ENCODE data around the gene CYP2A7. TPM values are rescaled to one million over a fixed set of nuclear protein-coding genes. Genes with fewer than 3 reads are reported as not detected.
"Not testable (repeated sequence)": the region's sequence is repeated elsewhere in the genome, so short reads cannot be mapped to it uniquely, and the experiment has no call there.

CYP2A7 gene
- polyA plus RNA-seq, 1 donor (not counting 4 experiments of a cell fraction or from before 2014, with no cell fraction given) = not detected

DNA sequence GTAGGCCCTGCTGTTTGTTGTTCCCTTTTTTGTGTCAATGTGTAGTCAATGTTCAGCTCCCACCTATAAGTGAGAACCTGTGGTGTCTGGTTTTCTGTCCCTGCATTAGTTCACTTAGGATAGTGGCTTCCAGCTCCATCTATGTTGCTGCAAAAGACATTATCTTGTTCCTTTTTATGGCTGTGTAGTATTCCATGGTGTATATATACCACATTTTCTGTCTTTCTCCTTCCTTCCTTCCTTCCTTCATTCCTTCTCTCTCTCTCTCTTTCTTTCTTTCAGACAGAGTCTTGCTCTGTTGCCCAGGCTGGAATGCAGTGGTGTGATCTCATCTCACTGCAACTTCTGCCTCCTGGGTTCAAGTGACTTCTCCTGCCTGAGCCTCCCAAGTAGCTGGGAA, 52.8 kb downstream of the CYP2A7 start:
- H3K27me3 ChIP-seq (ENCODE audit: control insufficient read depth, extremely low read depth, insufficient read depth, low read length) = no peaks in the 10 kb centered on the region
- no peaks in the 10 kb centered on the region for H4K20me1 ChIP-seq (ENCODE audit: control insufficient read depth, extremely low read depth, insufficient read depth, low read length)
- H3K9ac ChIP-seq (ENCODE audit: control insufficient read depth, extremely low read depth, insufficient read depth, low read length) = no peak overlapping the region
- FAIRE-seq (no peak), DNase-seq (ENCODE audit: low read depth, low spot score) (no peak)
- H3K4me1 ChIP-seq (ENCODE audit: control insufficient read depth, extremely low read depth, insufficient read depth, low read length) = no peaks in the 10 kb centered on the region
- H3K4me2 ChIP-seq (ENCODE audit: control insufficient read depth, extremely low read depth, insufficient read depth, low read depth, low read length) = no peak overlapping the region
- no peaks in the 10 kb centered on the region for H3K9me3 ChIP-seq (ENCODE audit: control insufficient read depth, low read depth, low read length)
- H3K36me3 ChIP-seq (ENCODE audit: control insufficient read depth in 2 of 2, extremely low read depth in 1 of 2, insufficient read depth in 2 of 2, low read length in 2 of 2) = peaks cover 0 to 3% of the 10 kb centered on the region in 2 experiments
- H3K4me3 ChIP-seq (ENCODE audit: control insufficient read depth in 2 of 3, extremely low read depth in 1 of 3, insufficient read depth in 2 of 3, low read depth in 1 of 3, low read length in 3 of 3) = no peak overlapping the region
- TF ChIP-seq EZH2 (IDR thresholded peaks at IDR 0.05; ENCODE audit: low read length) (no peak), CTCF (optimal IDR thresholded peaks at IDR 0.05 in 1 of 3, IDR thresholded peaks at IDR 0.05 in 1 of 3, conservative IDR thresholded peaks at IDR 0.05 in 1 of 3; ENCODE audit: extremely low read depth in 1 of 3, insufficient read depth in 2 of 3, low read length in 3 of 3) (no peak)
- H3K79me2 ChIP-seq (ENCODE audit: control insufficient read depth, insufficient read depth, low read length) = no peaks in the 10 kb centered on the region
- H3K9me1 ChIP-seq (ENCODE audit: control insufficient read depth, extremely low read depth, insufficient read depth, low read length) = no peaks in the 10 kb centered on the region
- dilution Hi-C loops (cut with MboI; ENCODE audit: extremely low pct_ligation_motif_present, low sequenced_read_pairs) = no loop called here
- no peak overlapping the region for H2AFZ ChIP-seq (ENCODE audit: control insufficient read depth, low read length)
- H3K27ac ChIP-seq (ENCODE audit: control insufficient read depth, insufficient read depth, low read length) = no peak overlapping the region

DNA sequence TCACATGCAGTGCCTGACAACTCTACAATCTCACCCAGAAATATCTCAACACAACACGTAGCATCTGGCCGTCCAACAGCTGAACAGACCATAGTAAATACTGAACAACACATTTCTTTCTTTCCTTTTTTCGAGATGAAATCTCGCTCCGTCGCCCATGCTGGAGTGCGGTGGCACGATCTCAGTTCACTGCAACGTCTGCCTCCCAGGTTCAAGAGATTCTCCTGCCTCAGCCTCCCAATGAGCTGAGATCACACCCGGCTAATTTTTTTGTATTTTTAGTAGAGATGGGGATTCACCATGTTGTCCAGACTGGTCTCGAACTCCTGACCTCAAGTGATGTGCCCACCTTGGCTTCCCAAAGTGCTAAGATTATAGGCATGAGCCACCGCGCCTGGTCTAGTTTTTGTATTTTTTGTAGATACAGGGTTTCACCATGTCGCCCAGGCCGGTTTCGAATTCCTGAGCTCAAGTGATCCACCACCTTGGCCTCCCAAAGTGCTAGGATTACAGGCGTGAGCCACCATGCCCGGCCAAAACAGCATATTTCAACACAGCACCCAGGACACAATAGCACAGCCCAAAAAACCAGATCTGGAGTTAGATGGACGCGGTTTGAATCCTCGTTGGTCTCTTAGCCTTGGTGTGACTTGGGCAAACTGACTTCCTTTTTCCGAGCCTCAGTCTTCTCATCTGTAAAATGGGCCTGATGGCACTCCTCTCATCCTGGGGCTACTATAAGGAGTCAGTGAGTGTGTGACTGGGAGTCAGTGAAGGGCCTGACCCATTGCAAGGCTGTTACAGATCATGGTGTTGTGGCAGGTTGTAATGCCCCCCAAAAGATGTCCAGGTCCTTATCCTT, 54.4 kb downstream of the CYP2A7 start:
- FAIRE-seq (no peak), DNase-seq (ENCODE audit: low read depth, low spot score) (no peak)
- no peak overlapping the region for H3K27ac ChIP-seq (ENCODE audit: control insufficient read depth, insufficient read depth, low read length)
- no peaks in the 10 kb centered on the region for H3K9me3 ChIP-seq (ENCODE audit: control insufficient read depth, low read depth, low read length)
- H3K9me1 ChIP-seq (ENCODE audit: control insufficient read depth, extremely low read depth, insufficient read depth, low read length) = no peaks in the 10 kb centered on the region
- H3K9ac ChIP-seq (ENCODE audit: control insufficient read depth, extremely low read depth, insufficient read depth, low read length) = no peak overlapping the region
- H3K4me1 ChIP-seq (ENCODE audit: control insufficient read depth, extremely low read depth, insufficient read depth, low read length) = no peaks in the 10 kb centered on the region
- H2AFZ ChIP-seq (ENCODE audit: control insufficient read depth, low read length) = no peak overlapping the region
- no peak overlapping the region for H3K4me2 ChIP-seq (ENCODE audit: control insufficient read depth, extremely low read depth, insufficient read depth, low read depth, low read length)
- H3K27me3 ChIP-seq (ENCODE audit: control insufficient read depth, extremely low read depth, insufficient read depth, low read length) = no peaks in the 10 kb centered on the region
- no peaks in the 10 kb centered on the region for H4K20me1 ChIP-seq (ENCODE audit: control insufficient read depth, extremely low read depth, insufficient read depth, low read length)
- peaks cover 0 to 3% of the 10 kb centered on the region in 2 experiments for H3K36me3 ChIP-seq (ENCODE audit: control insufficient read depth in 2 of 2, extremely low read depth in 1 of 2, insufficient read depth in 2 of 2, low read length in 2 of 2)
- no peak for TF ChIP-seq CTCF (optimal IDR thresholded peaks at IDR 0.05 in 1 of 3, IDR thresholded peaks at IDR 0.05 in 1 of 3, conservative IDR thresholded peaks at IDR 0.05 in 1 of 3; ENCODE audit: extremely low read depth in 1 of 3, insufficient read depth in 2 of 3, low read length in 3 of 3)
- TF ChIP-seq EZH2 (IDR thresholded peaks at IDR 0.05; ENCODE audit: low read length) = no peak
- no peaks in the 10 kb centered on the region for H3K79me2 ChIP-seq (ENCODE audit: control insufficient read depth, insufficient read depth, low read length)
- dilution Hi-C loops (cut with MboI; ENCODE audit: extremely low pct_ligation_motif_present, low sequenced_read_pairs) = no loop called here
- no peak overlapping the region for H3K4me3 ChIP-seq (ENCODE audit: control insufficient read depth in 2 of 3, extremely low read depth in 1 of 3, insufficient read depth in 2 of 3, low read depth in 1 of 3, low read length in 3 of 3)

DNA sequence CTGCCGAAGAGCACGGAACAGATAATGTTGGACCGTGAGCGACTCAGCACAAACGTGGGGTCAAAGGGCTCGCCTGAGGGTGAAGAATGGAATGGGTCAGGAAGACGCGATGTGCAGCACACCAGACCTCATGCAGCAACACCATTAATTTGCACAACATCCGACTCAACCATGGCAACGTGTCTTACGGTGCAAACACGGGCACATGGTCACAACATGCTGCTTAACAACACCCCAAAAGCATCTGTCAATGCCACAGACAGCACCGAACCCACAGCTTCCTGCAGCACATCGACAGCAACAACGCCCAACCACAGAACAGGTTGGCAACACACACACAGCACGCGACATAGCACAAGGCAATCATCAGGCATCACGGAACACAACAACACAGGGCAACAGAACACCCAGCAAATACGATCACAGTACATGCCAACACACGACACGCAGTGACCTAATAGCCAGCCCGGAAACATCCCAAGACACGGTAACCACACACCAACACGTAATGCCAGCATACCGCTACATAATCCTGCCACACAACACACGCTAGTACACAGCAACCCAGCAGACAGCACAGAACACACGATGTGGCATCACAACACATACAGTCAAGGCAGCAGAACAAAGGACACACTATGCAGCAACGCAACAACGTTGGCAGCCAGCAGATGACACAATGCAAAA, 55.2 kb downstream of the CYP2A7 start:
- H3K9me3 ChIP-seq (ENCODE audit: control insufficient read depth, low read depth, low read length); H3K36me3 ChIP-seq (ENCODE audit: control insufficient read depth in 2 of 2, extremely low read depth in 1 of 2, insufficient read depth in 2 of 2, low read length in 2 of 2); H3K27me3 ChIP-seq (ENCODE audit: control insufficient read depth, extremely low read depth, insufficient read depth, low read length); H3K4me2 ChIP-seq (ENCODE audit: control insufficient read depth, extremely low read depth, insufficient read depth, low read depth, low read length); H3K4me1 ChIP-seq (ENCODE audit: control insufficient read depth, extremely low read depth, insufficient read depth, low read length); FAIRE-seq; H3K4me3 ChIP-seq (ENCODE audit: control insufficient read depth in 2 of 3, extremely low read depth in 1 of 3, insufficient read depth in 2 of 3, low read depth in 1 of 3, low read length in 3 of 3); DNase-seq (ENCODE audit: low read depth, low spot score); H3K9ac ChIP-seq (ENCODE audit: control insufficient read depth, extremely low read depth, insufficient read depth, low read length); H2AFZ ChIP-seq (ENCODE audit: control insufficient read depth, low read length); H3K27ac ChIP-seq (ENCODE audit: control insufficient read depth, insufficient read depth, low read length); dilution Hi-C loops (cut with MboI; ENCODE audit: extremely low pct_ligation_motif_present, low sequenced_read_pairs); H3K9me1 ChIP-seq (ENCODE audit: control insufficient read depth, extremely low read depth, insufficient read depth, low read length); H3K79me2 ChIP-seq (ENCODE audit: control insufficient read depth, insufficient read depth, low read length); H4K20me1 ChIP-seq (ENCODE audit: control insufficient read depth, extremely low read depth, insufficient read depth, low read length): not testable (repeated sequence)

Data from keratinocyte (primary cell).